Measurements from ENCODE around the gene ELMO1. TPM values are rescaled to one million over a fixed set of nuclear protein-coding genes. Genes with fewer than 3 reads are reported as not detected.

The ELMO1 gene
- total and polyA plus RNA-seq, 2 donors from 2014 or later, result 6.0 to 35.4 TPM

GRCh38 chr7:37285706-37286453 is 162.8 kb downstream of the ELMO1 start:
- Histone ChIP-seq H3K36me3 (ENCODE audit: control insufficient read depth in 2 of 3, insufficient read depth in 3 of 3, low read length in 3 of 3) (no peaks in the 10 kb centered on the region), H3K27me3 (ENCODE audit: control insufficient read depth, insufficient read depth, low read length) (no peaks in the 10 kb centered on the region), H3K9me3 (ENCODE audit: control insufficient read depth in 2 of 3, insufficient read depth in 1 of 3, low read length in 3 of 3) (no peaks in the 10 kb centered on the region), H3K27ac (ENCODE audit: low read depth in 2 of 2, low read length in 2 of 2) (no peak overlapping the region), H3K4me1 (ENCODE audit: control insufficient read depth in 2 of 3, insufficient read depth in 2 of 3, low read depth in 1 of 3, low read length in 3 of 3) (no peaks in the 10 kb centered on the region), H3K4me3 (ENCODE audit: low read length in 3 of 3) (no peak overlapping the region), H3K9ac (ENCODE audit: low read length in 3 of 3) (no peak overlapping the region)
- intact Hi-C loops (cut with DNase I), result no loop called here
- no peak for FAIRE-seq
- no peak for DNase-seq
- TF ChIP-seq, protein P1, sequence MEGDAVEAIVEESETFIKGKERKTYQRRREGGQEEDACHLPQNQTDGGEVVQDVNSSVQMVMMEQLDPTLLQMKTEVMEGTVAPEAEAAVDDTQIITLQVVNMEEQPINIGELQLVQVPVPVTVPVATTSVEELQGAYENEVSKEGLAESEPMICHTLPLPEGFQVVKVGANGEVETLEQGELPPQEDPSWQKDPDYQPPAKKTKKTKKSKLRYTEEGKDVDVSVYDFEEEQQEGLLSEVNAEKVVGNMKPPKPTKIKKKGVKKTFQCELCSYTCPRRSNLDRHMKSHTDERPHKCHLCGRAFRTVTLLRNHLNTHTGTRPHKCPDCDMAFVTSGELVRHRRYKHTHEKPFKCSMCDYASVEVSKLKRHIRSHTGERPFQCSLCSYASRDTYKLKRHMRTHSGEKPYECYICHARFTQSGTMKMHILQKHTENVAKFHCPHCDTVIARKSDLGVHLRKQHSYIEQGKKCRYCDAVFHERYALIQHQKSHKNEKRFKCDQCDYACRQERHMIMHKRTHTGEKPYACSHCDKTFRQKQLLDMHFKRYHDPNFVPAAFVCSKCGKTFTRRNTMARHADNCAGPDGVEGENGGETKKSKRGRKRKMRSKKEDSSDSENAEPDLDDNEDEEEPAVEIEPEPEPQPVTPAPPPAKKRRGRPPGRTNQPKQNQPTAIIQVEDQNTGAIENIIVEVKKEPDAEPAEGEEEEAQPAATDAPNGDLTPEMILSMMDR (IDR thresholded peaks at IDR 0.05; ENCODE audit: borderline replicate concordance, extremely low read depth, insufficient read depth), result no peak

DNA sequence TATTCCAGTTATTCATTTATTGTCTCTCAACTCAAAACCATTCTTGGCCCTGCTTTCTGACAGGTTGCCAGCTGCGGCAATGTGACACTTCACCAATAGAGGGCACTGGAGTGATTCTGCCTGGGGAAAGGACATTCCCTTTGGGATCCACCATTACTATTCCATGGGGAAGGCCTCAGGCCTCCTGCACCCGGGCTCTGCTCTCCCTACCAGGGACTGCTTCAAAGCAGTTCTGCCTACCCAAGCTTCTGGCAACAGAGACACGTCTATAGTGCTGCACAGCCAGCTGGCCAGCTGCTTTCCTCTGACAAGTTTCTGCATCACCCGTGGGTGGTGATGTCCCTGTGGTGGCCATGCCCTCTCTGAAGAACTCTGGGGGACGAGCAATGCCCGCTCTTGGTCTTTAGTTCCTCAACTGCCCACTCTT is 163.8 kb downstream of the ELMO1 start:
- Histone ChIP-seq H3K4me3 (ENCODE audit: low read length in 3 of 3) (no peak overlapping the region), H3K27ac (ENCODE audit: low read depth in 2 of 2, low read length in 2 of 2) (no peak overlapping the region), H3K9ac (ENCODE audit: low read length in 3 of 3) (no peak overlapping the region), H3K27me3 (ENCODE audit: control insufficient read depth, insufficient read depth, low read length) (no peaks in the 10 kb centered on the region), H3K36me3 (ENCODE audit: control insufficient read depth in 2 of 3, insufficient read depth in 3 of 3, low read length in 3 of 3) (no peaks in the 10 kb centered on the region), H3K4me1 (ENCODE audit: control insufficient read depth in 2 of 3, insufficient read depth in 2 of 3, low read depth in 1 of 3, low read length in 3 of 3) (no peaks in the 10 kb centered on the region), H3K9me3 (ENCODE audit: control insufficient read depth in 2 of 3, insufficient read depth in 1 of 3, low read length in 3 of 3) (no peaks in the 10 kb centered on the region)
- intact Hi-C loops (cut with DNase I), result no loop called here
- DNase-seq (peak; percentile 54 to 77 (median 58)), FAIRE-seq (no peak)
- TF ChIP-seq, protein P1 (IDR thresholded peaks at IDR 0.05; ENCODE audit: borderline replicate concordance, extremely low read depth, insufficient read depth), result peak; percentile 74

DNA sequence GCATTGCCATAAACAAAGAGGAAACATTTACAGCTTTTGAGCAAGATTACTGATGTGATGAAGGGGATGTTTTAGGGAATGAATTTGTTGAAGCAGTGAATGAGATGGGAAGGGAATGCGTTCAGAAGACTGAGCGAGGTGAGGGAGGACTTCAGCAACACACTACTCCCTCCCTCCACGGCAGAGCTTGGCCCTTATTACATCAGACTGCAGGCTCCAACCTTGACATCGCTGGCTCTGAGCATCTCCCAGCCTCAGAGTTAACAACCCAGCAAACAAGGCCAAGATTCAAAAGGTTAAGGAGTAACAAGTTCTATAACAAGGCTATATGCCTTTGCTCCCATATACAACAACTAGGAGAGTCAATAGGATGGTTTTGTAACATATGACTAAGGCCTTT is 164.4 kb downstream of the ELMO1 start:
- H3K4me1 ChIP-seq (ENCODE audit: control insufficient read depth in 2 of 3, insufficient read depth in 2 of 3, low read depth in 1 of 3, low read length in 3 of 3), result no peaks in the 10 kb centered on the region
- TF ChIP-seq, protein P1 (IDR thresholded peaks at IDR 0.05; ENCODE audit: borderline replicate concordance, extremely low read depth, insufficient read depth), result no peak
- intact Hi-C loops (cut with DNase I), result no loop called here
- no peak for FAIRE-seq
- DNase-seq, result no peak
- H3K9ac ChIP-seq (ENCODE audit: low read length in 3 of 3), result no peak overlapping the region
- H3K36me3 ChIP-seq (ENCODE audit: control insufficient read depth in 2 of 3, insufficient read depth in 3 of 3, low read length in 3 of 3), result no peaks in the 10 kb centered on the region
- no peak overlapping the region for H3K27ac ChIP-seq (ENCODE audit: low read depth in 2 of 2, low read length in 2 of 2)
- no peaks in the 10 kb centered on the region for H3K27me3 ChIP-seq (ENCODE audit: control insufficient read depth, insufficient read depth, low read length)
- no peaks in the 10 kb centered on the region for H3K9me3 ChIP-seq (ENCODE audit: control insufficient read depth in 2 of 3, insufficient read depth in 1 of 3, low read length in 3 of 3)
- no peak overlapping the region for H3K4me3 ChIP-seq (ENCODE audit: low read length in 3 of 3)

All from kidney (tissue), 14 donors.